ENCODE data around the gene FMNL2. TPM values are rescaled to one million over a fixed set of nuclear protein-coding genes. Genes with fewer than 3 reads are reported as not detected.
"Not testable (repeated sequence)": the region's sequence is repeated elsewhere in the genome, so short reads cannot be mapped to it uniquely, and the experiment has no call there.

FMNL2 gene
- total RNA-seq, 4 donors from 2014 or later = 6.7 to 17.2 (median 11.5) TPM

DNA sequence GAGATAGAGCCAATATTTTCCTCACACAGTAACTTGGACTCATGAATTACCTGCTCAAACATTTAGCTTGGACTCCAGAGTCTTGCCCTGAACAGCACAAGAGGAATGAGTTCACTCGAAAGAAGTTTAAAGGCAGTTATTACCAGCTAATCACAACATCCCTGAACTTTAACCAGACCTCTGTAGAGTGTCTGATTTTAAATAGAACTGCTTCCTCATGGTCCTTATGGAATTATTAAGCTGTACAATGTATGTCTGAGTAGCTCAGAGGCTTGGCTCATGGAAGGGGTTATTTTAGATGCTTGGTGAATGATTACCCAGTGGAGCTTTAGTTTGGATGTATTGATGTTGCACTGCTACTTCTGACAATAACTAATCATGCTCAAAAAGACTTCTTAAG, 183.1 kb downstream of the FMNL2 start:
- TF ChIP-seq, protein P1, sequence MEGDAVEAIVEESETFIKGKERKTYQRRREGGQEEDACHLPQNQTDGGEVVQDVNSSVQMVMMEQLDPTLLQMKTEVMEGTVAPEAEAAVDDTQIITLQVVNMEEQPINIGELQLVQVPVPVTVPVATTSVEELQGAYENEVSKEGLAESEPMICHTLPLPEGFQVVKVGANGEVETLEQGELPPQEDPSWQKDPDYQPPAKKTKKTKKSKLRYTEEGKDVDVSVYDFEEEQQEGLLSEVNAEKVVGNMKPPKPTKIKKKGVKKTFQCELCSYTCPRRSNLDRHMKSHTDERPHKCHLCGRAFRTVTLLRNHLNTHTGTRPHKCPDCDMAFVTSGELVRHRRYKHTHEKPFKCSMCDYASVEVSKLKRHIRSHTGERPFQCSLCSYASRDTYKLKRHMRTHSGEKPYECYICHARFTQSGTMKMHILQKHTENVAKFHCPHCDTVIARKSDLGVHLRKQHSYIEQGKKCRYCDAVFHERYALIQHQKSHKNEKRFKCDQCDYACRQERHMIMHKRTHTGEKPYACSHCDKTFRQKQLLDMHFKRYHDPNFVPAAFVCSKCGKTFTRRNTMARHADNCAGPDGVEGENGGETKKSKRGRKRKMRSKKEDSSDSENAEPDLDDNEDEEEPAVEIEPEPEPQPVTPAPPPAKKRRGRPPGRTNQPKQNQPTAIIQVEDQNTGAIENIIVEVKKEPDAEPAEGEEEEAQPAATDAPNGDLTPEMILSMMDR (IDR thresholded peaks at IDR 0.05 in 4 of 5, conservative IDR thresholded peaks at IDR 0.05 in 1 of 5) = no peak
- TF ChIP-seq POLR2A (IDR thresholded peaks at IDR 0.05) = no peak
- in situ Hi-C loops (cut with MboI; ENCODE audit: low sequenced_read_pairs in 4 of 4) = no loop called here
- ATAC-seq (no peak), DNase-seq (no peak)
- Histone ChIP-seq H3K27ac (no peak overlapping the region), H3K4me3 (no peak overlapping the region), H3K9me3 (no peaks in the 10 kb centered on the region), H3K36me3 (no peaks in the 10 kb centered on the region), H3K4me1 (peaks cover 18 to 30% of the 10 kb centered on the region in 2 donors), H3K27me3 (no peaks in the 10 kb centered on the region)
- intact Hi-C loops (cut with DNase I; ENCODE audit: low total_unique reads) = no loop called here

DNA sequence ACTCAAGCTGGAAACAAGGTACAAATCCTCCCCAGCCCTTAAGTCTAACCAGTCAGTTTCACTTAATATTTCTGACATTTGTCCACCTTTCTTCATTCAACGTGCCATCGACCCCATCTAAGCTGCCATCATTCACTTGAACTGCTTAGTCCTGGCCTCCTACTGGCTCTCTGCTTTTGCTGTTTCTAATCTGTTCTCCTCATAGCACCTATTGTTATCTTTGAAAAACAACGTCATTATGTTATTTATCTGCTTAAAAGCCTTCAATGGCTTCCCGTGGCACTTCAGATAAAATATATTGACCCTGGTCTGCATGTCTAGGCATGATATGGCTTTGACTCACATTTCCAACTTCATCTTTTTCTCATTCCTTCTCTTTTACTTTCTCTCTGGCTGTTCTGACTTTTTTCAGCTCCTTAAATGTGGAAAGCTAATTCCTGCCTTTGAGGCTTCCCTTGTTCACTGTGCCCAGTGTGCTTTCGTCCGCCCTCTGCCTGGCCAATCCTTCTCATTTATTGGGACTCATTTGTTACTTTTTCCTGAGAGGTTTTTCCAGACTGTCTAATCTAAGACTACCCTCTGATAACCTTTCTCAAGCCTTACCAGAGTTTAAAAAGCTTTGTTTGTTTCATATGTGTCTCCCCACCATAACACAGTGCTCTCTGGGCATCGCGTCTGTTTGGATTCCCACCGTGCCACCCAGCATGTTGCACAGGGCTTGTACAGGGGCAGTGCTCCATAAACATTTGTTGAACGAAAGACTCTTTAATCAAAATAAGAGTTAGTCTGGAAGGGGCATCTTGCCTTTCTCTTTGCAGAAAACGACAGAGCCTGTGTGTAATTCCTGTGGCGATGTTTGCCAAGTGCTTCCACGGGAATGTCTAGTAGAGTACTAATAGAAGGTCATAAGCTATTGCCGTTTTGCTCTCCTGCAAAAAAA, 183.9 kb downstream of the FMNL2 start:
- no peak overlapping the region for H3K4me3 ChIP-seq
- peaks cover 9 to 24% of the 10 kb centered on the region in 2 donors for H3K4me1 ChIP-seq
- H3K9me3 ChIP-seq = no peaks in the 10 kb centered on the region
- TF ChIP-seq POLR2A (IDR thresholded peaks at IDR 0.05) = no peak
- TF ChIP-seq, protein P1 (IDR thresholded peaks at IDR 0.05 in 4 of 5, conservative IDR thresholded peaks at IDR 0.05 in 1 of 5) = no peak
- DNase-seq (no peak), ATAC-seq (peak; percentile 17 to 38)
- H3K27me3 ChIP-seq = no peaks in the 10 kb centered on the region
- no peak overlapping the region for H3K27ac ChIP-seq
- no peaks in the 10 kb centered on the region for H3K36me3 ChIP-seq
- intact Hi-C loops (cut with DNase I; ENCODE audit: low total_unique reads) = no loop called here
- in situ Hi-C loops (cut with MboI; ENCODE audit: low sequenced_read_pairs in 4 of 4) = no loop called here

DNA sequence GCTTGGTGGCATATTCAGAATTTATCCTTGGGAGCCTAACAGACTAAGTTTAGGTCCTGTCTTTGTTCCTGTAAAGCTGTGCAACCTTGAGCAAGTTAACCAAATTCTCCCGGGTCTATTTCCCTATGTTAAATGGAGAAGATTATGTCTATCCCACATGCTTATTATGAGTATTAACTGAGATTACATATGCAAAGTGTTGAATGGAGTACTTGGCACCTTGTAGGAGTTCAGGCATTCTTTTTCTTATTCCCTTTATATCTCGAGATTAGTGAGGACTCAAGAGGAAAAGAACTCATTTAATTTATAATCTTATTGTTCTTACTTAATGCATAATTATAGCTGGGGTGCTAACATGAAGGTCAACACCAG, 184.6 kb downstream of the FMNL2 start:
- no peak for ATAC-seq
- in situ Hi-C loops (cut with MboI; ENCODE audit: low sequenced_read_pairs in 4 of 4) = no loop called here
- H3K9me3 ChIP-seq = no peaks in the 10 kb centered on the region

DNA sequence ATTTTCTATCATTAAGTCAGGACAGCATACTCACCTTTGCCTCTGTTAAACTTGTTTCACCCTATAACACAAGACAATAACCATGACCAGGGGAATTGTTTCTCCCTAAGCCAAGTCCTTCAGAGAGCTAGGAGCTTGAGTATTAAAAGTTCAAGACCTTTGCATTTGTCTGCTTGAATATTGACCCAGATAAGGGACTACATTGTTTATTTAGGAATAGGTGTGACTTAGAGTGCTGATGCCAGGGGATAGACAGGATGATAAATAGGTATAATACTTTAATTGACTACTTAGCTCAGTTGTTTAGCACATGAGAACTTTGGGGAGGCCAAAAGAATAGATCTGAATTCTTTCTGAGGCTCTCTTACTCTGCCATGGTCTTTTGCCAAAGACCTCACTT, 185.8 kb downstream of the FMNL2 start:
- DNase-seq (no peak), ATAC-seq (no peak)
- no peak for TF ChIP-seq POLR2A (IDR thresholded peaks at IDR 0.05)
- TF ChIP-seq, protein P1 (IDR thresholded peaks at IDR 0.05 in 4 of 5, conservative IDR thresholded peaks at IDR 0.05 in 1 of 5) = no peak
- Histone ChIP-seq H3K9me3 (no peaks in the 10 kb centered on the region), H3K27ac (no peak overlapping the region), H3K36me3 (no peaks in the 10 kb centered on the region), H3K4me3 (no peak overlapping the region), H3K27me3 (no peaks in the 10 kb centered on the region), H3K4me1 (peaks cover 14 to 33% of the 10 kb centered on the region in 2 donors)
- in situ Hi-C loops (cut with MboI; ENCODE audit: low sequenced_read_pairs in 4 of 4) = no loop called here
- intact Hi-C loops (cut with DNase I; ENCODE audit: low total_unique reads) = no loop called here

More for the DNA sequence above, 184.6 kb downstream of the FMNL2 start:
- TF ChIP-seq, protein P1 (IDR thresholded peaks at IDR 0.05 in 4 of 5, conservative IDR thresholded peaks at IDR 0.05 in 1 of 5) = no peak
- TF ChIP-seq POLR2A (IDR thresholded peaks at IDR 0.05) = no peak
- Histone ChIP-seq H3K4me1 (peaks cover 8 to 24% of the 10 kb centered on the region in 2 donors), H3K36me3 (no peaks in the 10 kb centered on the region), H3K27me3 (no peaks in the 10 kb centered on the region), H3K27ac (no peak overlapping the region), H3K4me3 (no peak overlapping the region)
- intact Hi-C loops (cut with DNase I; ENCODE audit: low total_unique reads) = no loop called here
- no peak for DNase-seq

DNA sequence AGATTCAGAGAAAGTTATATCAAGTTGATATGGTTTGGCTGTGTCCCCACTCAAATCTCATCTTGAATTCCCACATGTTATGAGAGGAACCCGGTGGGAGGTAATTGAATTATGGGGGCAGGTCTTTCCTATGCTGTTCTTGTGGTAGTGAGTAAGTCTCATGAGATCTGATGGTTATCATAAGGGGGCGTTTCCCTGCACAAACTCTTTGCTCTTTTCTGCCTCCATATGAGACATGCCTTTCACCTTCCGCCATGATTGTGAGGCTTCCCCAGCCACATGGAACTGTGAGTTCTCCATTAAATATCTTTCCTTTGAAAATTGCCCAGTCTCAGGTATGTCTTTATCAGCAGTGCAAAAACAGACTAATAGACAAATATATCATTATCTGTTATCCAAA, 187.5 kb downstream of the FMNL2 start:
- DNase-seq; ATAC-seq; H3K4me3 ChIP-seq; in situ Hi-C loops (cut with MboI; ENCODE audit: low sequenced_read_pairs in 4 of 4); H3K36me3 ChIP-seq; intact Hi-C loops (cut with DNase I; ENCODE audit: low total_unique reads); H3K27me3 ChIP-seq; H3K9me3 ChIP-seq; H3K27ac ChIP-seq: not testable (repeated sequence)
- H3K4me1 ChIP-seq = peaks cover 12 to 41% of the 10 kb centered on the region in 2 donors

All from gastrocnemius medialis (tissue), 4 donors.